Hepatocyte (in vitro differentiated cells): Measurements from ENCODE around the gene FARP2. TPM values are rescaled to one million over a fixed set of nuclear protein-coding genes. Genes with fewer than 3 reads are reported as not detected.
"Not testable (repeated sequence)": the region's sequence is repeated elsewhere in the genome, so short reads cannot be mapped to it uniquely, and the experiment has no call there.

ENCODE experiments used
- DNase-seq: peaks from one replicate; pipeline ENCODE4 v3.0.0-alpha.2; 2016; ENCODE audit warnings: low spot score
- H2AFZ ChIP-seq: fragments of 200-600 bp; sonication (generic); 2 replicates; pipeline ENCODE4 v1.6.0; 2016; ENCODE audit warnings: antibody characterized with exemption, mild to moderate bottlenecking
- H3K27ac ChIP-seq: fragments of 200-600 bp; sonication (generic); 2 replicates; pipeline ENCODE4 v1.5.1; 2016; ENCODE audit warnings: mild to moderate bottlenecking
- H3K27me3 ChIP-seq: fragments of 200-600 bp; sonication (generic); 2 replicates; pipeline ENCODE4 v1.6.1; 2016
- H3K36me3 ChIP-seq: fragments of 200-600 bp; sonication (generic); replicated peaks from 2 replicates; pipeline ENCODE4 v1.5.1; 2016; ENCODE audit warnings: low read depth; ENCODE audit not compliant: insufficient read depth
- H3K4me1 ChIP-seq: fragments of 200-600 bp; sonication (generic); 2 replicates; pipeline ENCODE4 v1.5.1; 2016; ENCODE audit warnings: mild to moderate bottlenecking, moderate library complexity; ENCODE audit not compliant: insufficient read depth
- H3K4me2 ChIP-seq: fragments of 200-600 bp; sonication (generic); 2 replicates; pipeline ENCODE4 v1.6.0; 2016
- H3K4me3 ChIP-seq: fragments of 200-600 bp; sonication (generic); 2 replicates; pipeline ENCODE4 v1.5.1; 2016; ENCODE audit warnings: mild to moderate bottlenecking
- H3K79me2 ChIP-seq: fragments of 200-600 bp; sonication (generic); 2 replicates; pipeline ENCODE4 v1.6.0; 2017; ENCODE audit warnings: mild to moderate bottlenecking
- H3K9me2 ChIP-seq: fragments of 200-600 bp; sonication (generic); replicated peaks from 2 replicates; pipeline ENCODE4 v1.6.0; 2017; ENCODE audit warnings: mild to moderate bottlenecking; ENCODE audit not compliant: insufficient read depth
- H3K9me3 ChIP-seq: fragments of 200-600 bp; sonication (generic); 2 replicates; pipeline ENCODE4 v1.5.1; 2016; ENCODE audit warnings: low read depth, mild to moderate bottlenecking
- H4K20me1 ChIP-seq: fragments of 200-600 bp; sonication (generic); 2 replicates; pipeline ENCODE4 v1.6.0; 2016; ENCODE audit warnings: mild to moderate bottlenecking; ENCODE audit not compliant: insufficient read depth, poor library complexity, severe bottlenecking
- EZH2 ChIP-seq: fragments of 200-600 bp; sonication (generic); IDR thresholded peaks from 2 replicates; pipeline ENCODE4 v1.6.1; 2016; ENCODE audit warnings: antibody characterized with exemption, mild to moderate bottlenecking, borderline replicate concordance
- EZH2phosphoT487 ChIP-seq: fragments of 200-600 bp; sonication (generic); IDR thresholded peaks from one replicate; pipeline ENCODE4 v1.6.1; 2018; ENCODE audit warnings: antibody characterized with exemption, mild to moderate bottlenecking, low read depth, moderate library complexity; ENCODE audit not compliant: unreplicated experiment, severe bottlenecking
- WGBS: methylation state at CpG from one replicate; pipeline ENCODE4 v1.1.6; 2016; ENCODE audit warnings: low lambda C conversion rate; ENCODE audit errors: missing lambda C conversion rate; 5-methylcytosine and 5-hydroxymethylcytosine counted together
- polyA plus RNA-seq: library from polyadenylated mRNA; unstranded; fragments of >200 nt; fragmentation: Nextera tagmentation; extraction: Ambion mirVana; gene quantifications from 2 replicates; pipeline ENCODE4 v1.2.1, GENCODE V29; 2016
- total RNA-seq: library from RNA; depleted of rRNA; stranded (reverse); fragments of >200 nt; gene quantifications from 2 replicates; pipeline ENCODE4 v1.2.3, GENCODE V29; 2014
- TF ChIP-seq, protein P1 (sequence below): fragments of 200-600 bp; sonication (generic); IDR thresholded peaks from 2 replicates; pipeline ENCODE4 v1.5.1; 2016; ENCODE audit warnings: antibody characterized with exemption, mild to moderate bottlenecking; ENCODE audit not compliant: poor library complexity

Gene FARP2
- total and polyA plus RNA-seq, 2 experiments from 2014 or later = 29.1 to 29.6 TPM

DNA sequence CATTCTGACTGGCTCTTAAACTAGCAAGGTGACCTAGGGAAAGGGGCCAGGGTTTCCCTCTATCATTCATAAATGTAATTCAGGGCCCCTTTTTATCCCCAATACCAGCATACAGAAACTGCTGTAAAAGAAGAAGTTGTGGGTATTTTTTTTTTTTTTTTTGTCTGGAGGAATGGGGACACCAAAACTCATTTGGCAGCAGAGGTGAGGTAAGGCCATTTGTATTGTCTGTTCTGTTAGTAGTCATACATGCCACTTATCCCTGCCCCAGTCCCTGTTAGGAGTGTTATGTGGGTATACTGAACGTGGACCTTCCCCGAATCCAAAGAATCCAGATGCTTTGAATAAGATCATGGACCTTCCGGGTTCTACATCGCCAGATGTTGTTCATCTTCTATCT, 38.7 kb upstream of the FARP2 start:
- Histone ChIP-seq H3K4me2 (peak overlapping the region; percentile 91), H3K4me1 (peaks cover 51% of the 10 kb centered on the region)

GRCh38 chr2:241318830-241319229, 37.3 kb upstream of the FARP2 start:
- H3K9me2 ChIP-seq, H3K9me3 ChIP-seq, H3K27me3 ChIP-seq, H3K27ac ChIP-seq, H2AFZ ChIP-seq, H3K4me3 ChIP-seq, DNase-seq, H3K36me3 ChIP-seq: not testable (repeated sequence)
- peaks cover 47% of the 10 kb centered on the region for H3K4me1 ChIP-seq
- H4K20me1 ChIP-seq = peaks cover 74% of the 10 kb centered on the region
- H3K4me2 ChIP-seq = peak overlapping the region; percentile 91
- H3K79me2 ChIP-seq = peaks cover 89% of the 10 kb centered on the region
- WGBS = 88% methylated on average over 6 of the region's 6 CpGs

More for the DNA sequence above, 38.7 kb upstream of the FARP2 start:
- Histone ChIP-seq H3K9me2 (no peaks in the 10 kb centered on the region), H3K79me2 (peaks cover 89% of the 10 kb centered on the region), H3K27ac (peak overlapping the region; percentile 98), H4K20me1 (peaks cover 59% of the 10 kb centered on the region), H3K4me3 (peak overlapping the region; percentile 87), H3K9me3 (no peaks in the 10 kb centered on the region), H3K36me3 (no peaks in the 10 kb centered on the region), H3K27me3 (no peaks in the 10 kb centered on the region), H2AFZ (no peak overlapping the region)
- 60% methylated on average over 4 of the region's 4 CpGs for WGBS
- no peak for DNase-seq
- TF ChIP-seq, protein P1, sequence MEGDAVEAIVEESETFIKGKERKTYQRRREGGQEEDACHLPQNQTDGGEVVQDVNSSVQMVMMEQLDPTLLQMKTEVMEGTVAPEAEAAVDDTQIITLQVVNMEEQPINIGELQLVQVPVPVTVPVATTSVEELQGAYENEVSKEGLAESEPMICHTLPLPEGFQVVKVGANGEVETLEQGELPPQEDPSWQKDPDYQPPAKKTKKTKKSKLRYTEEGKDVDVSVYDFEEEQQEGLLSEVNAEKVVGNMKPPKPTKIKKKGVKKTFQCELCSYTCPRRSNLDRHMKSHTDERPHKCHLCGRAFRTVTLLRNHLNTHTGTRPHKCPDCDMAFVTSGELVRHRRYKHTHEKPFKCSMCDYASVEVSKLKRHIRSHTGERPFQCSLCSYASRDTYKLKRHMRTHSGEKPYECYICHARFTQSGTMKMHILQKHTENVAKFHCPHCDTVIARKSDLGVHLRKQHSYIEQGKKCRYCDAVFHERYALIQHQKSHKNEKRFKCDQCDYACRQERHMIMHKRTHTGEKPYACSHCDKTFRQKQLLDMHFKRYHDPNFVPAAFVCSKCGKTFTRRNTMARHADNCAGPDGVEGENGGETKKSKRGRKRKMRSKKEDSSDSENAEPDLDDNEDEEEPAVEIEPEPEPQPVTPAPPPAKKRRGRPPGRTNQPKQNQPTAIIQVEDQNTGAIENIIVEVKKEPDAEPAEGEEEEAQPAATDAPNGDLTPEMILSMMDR = no peak
- TF ChIP-seq EZH2 = no peak

DNA sequence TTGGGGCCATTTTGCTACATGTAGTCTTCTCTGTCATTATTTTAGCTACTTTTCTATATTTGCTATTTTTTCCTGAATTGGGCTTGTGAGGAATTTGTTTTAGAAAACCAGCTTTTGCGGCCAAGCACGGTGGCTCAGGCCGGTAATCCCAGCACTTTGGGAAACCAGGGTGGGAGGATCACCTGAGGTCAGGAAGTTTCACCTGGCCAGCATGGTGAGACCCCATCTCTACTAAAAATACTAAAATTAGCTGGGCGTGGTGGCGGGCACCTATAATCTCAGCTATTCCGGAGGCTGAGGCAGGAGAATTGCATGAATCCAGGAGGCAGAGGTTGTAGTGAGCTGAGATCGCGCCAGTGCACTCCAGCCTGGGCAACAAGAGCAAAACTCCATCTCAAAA, 35.7 kb upstream of the FARP2 start:
- H3K36me3 ChIP-seq = no peaks in the 10 kb centered on the region
- H3K4me1 ChIP-seq = peaks cover 43% of the 10 kb centered on the region
- no peaks in the 10 kb centered on the region for H3K9me2 ChIP-seq
- H3K9me3 ChIP-seq = no peaks in the 10 kb centered on the region
- no peak overlapping the region for H2AFZ ChIP-seq
- WGBS = 90% methylated on average over 8 of the region's 8 CpGs
- no peaks in the 10 kb centered on the region for H3K27me3 ChIP-seq
- peaks cover 95% of the 10 kb centered on the region for H3K79me2 ChIP-seq
- no peak overlapping the region for H3K4me3 ChIP-seq
- TF ChIP-seq EZH2phosphoT487 (no peak), EZH2 (no peak)
- TF ChIP-seq, protein P1 = no peak
- no peak for DNase-seq
- peak overlapping the region; percentile 91 for H3K4me2 ChIP-seq
- no peak overlapping the region for H3K27ac ChIP-seq
- H4K20me1 ChIP-seq = peaks cover 88% of the 10 kb centered on the region

DNA sequence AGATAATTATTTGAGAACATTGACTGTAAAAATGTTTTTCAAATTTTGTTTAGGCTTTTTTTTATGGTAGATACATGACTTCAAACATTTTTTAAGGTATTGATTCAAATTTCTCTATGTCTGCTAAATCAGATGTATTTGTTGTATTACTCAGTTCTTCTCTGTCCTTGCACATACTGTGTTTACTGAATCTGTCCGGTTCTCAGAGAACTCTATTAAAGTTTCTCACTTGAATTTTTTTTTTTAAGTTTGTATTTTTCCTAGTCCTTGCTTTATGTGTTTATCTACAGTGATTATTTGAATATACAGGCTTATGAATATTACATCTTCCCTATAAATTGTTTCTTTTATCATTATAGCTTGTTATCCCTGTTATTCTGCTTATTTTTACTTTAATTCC, 35.1 kb upstream of the FARP2 start:
- H4K20me1 ChIP-seq = peaks cover 95% of the 10 kb centered on the region
- DNase-seq = no peak
- TF ChIP-seq EZH2 (no peak), EZH2phosphoT487 (no peak)
- TF ChIP-seq, protein P1 = no peak

More for the DNA sequence above, 35.1 kb upstream of the FARP2 start:
- Histone ChIP-seq H3K4me3 (no peak overlapping the region), H3K9me3 (no peaks in the 10 kb centered on the region), H3K36me3 (no peaks in the 10 kb centered on the region), H3K9me2 (no peaks in the 10 kb centered on the region), H3K27me3 (no peaks in the 10 kb centered on the region), H3K79me2 (peaks cover 100% of the 10 kb centered on the region), H2AFZ (no peak overlapping the region), H3K4me2 (peak overlapping the region; percentile 91), H3K4me1 (peaks cover 43% of the 10 kb centered on the region), H3K27ac (no peak overlapping the region)
- WGBS = 39% methylated on average over 1 of the region's 1 CpG
